RPMI8226 (cell line): ENCODE results near the gene UGT1A3.

Experiments
- DNase-seq: peaks from one replicate; pipeline ENCODE4 v3.0.0-alpha.2; 2015

The UGT1A3 gene

GRCh38 chr2:233818639-233819621, 90.1 kb downstream of the UGT1A3 start:
- no peak for DNase-seq

DNA sequence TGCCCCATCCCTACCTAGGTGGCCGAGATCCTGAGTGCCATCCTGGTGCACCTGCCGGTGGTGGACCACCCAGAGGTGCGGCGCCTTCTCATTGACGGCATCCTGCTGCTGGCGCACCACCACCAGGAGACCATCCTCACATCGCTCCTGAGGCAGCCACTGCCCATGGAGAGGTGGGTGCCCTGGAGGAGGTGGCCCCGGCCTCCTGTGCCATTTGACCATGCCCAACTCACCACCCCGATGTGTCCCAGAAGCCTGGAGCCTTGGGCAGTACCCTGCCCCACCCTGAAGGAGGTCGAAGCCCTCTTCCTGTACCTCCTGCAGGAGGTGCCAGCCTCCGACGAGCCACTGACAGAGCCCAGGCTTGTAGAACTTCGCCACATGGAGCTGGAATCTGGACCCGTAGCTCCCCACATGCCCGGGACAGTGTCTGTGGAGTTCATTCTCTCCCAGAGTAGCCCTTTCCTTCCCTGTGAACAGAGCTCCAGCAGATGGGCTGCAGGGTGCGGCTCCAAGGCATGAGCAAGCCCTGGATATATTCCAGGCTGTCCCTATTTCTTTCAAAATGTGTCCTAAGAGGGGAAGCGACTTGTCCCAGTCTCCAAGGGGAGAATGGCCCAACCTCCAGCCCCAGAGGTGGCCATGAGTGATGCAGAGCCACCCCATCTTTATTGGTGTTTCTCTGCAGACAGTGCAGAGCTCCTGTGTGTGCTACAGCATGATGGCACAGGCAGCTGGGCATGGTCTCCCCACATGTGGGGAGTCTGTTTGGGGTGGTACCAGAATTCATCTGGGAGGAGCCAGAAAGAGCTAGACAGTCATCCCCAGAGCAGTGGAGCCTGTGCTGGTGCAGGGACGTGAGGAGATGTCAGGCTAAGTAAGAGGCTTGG, 91.3 kb downstream of the UGT1A3 start:
- no peak for DNase-seq

- no peak for DNase-seq
Observed at GRCh38 chr2:233820774-233821105, 91.9 kb downstream of the UGT1A3 start.

DNA sequence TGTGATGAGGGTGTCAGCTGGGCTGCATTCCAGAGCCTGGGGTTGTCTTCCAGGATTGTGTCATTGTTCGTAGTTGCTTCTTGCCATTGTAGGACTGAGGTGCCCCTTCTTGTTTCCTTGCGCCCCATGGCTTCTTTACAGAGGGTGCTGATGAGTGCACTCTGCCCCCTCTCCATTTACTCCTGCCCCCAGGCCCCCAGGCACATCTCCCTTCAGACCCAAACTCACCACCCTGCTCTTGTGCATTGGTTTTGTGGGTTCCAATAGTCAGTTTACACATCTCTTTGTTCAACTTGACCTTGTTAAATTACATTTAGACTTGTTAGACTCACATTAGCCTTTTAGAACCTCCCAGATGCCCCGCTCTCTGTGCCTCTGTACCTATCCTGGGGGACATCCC, 92.4 kb downstream of the UGT1A3 start:
- DNase-seq = no peak

DNA sequence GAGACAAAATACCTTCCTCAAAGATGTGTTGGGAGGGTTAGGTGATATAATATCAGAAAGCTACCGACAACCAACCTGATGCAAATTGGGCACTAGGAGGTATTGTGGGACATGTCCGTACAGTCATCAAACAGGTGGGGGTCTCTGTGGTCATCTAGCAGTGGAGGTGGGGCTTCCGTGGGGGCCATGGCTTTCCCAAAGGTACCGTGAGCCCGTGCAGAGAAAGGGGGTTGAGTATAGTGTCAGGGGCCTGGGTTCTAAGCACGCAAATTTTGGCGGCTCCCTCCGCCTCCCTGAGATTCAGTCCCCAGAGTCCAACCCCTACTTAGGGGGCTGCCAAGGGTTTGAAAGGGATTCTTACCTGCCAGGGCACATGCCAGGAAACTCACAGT, 92.9 kb downstream of the UGT1A3 start:
- DNase-seq = no peak

- no peak for DNase-seq
Observed at GRCh38 chr2:233822101-233822771, 93.4 kb downstream of the UGT1A3 start.
